CD4-positive, alpha-beta T cell (primary cell): ENCODE data around the gene PARD3B. TPM values are rescaled to one million over a fixed set of nuclear protein-coding genes. Genes with fewer than 3 reads are reported as not detected.

Source experiments
- ATAC-seq: fragments of 200-7000 bp; cut with Tn5 transposase; one replicate; pipeline ENCODE4 v1.10.0; 2022; ENCODE audit warnings: mild to moderate bottlenecking; ENCODE audit not compliant: poor library complexity
- CTCF ChIA-PET: fragments of 350-600 bp; sonication (Branson Sonifier 250); formaldehyde crosslinking; loops from one replicate; lab custom pipeline; 2021; ENCODE audit warnings: antibody characterized with exemption, inconsistent platforms; lab: Charles Lee
- POLR2A ChIA-PET: fragments of 350-600 bp; sonication (Branson Sonifier 250); formaldehyde crosslinking; loops from one replicate; lab custom pipeline; 2021; ENCODE audit warnings: antibody characterized with exemption, inconsistent platforms; lab: Charles Lee
- DNase-seq, 14 experiments: peaks; one replicate each; pipeline ENCODE4 v3.0.0-alpha.2; 2013 to 2020; ENCODE audit warnings: mixed read lengths in 2 of 14
- H3K27ac ChIP-seq, 2 donors: one replicate each; pipeline versions ENCODE4 v1.5.1 to v1.7.0; 2013; ENCODE audit warnings: low read length in 2 of 2, low read depth in 1 of 2, mild to moderate bottlenecking in 1 of 2
- H3K27me3 ChIP-seq, 2 experiments: 1 replicate in 1 of 2; 2 replicates in 1 of 2; pipeline versions ENCODE4 v1.6.1 to v1.7.0; 2013; ENCODE audit warnings: low read length in 2 of 2, control low read depth in 1 of 2, mild to moderate bottlenecking in 1 of 2, moderate library complexity in 1 of 2; ENCODE audit not compliant: insufficient read depth in 2 of 2, control insufficient read depth in 1 of 2
- H3K36me3 ChIP-seq: one replicate; pipeline ENCODE4 v1.6.1; 2013; ENCODE audit warnings: low read length, control low read depth; ENCODE audit not compliant: insufficient read depth
- H3K4me1 ChIP-seq: one replicate; pipeline ENCODE4 v1.6.1; 2013; ENCODE audit warnings: low read length, control low read depth; ENCODE audit not compliant: insufficient read depth
- H3K4me3 ChIP-seq: one replicate; pipeline ENCODE4 v1.5.1; 2013; ENCODE audit warnings: mild to moderate bottlenecking, low read length, moderate library complexity
- H3K9me3 ChIP-seq, 2 experiments: 1 replicate in 1 of 2; 2 replicates in 1 of 2; pipeline versions ENCODE4 v1.6.1 to v1.7.0; 2013; ENCODE audit warnings: low read length in 2 of 2, mild to moderate bottlenecking in 2 of 2, control low read depth in 1 of 2, moderate library complexity in 1 of 2; ENCODE audit not compliant: control insufficient read depth in 1 of 2, insufficient read depth in 1 of 2
- H3K27ac Mint-ChIP-seq: one replicate; pipeline ENCODE4 v1.8.0; 2020; ENCODE audit warnings: mixed read lengths
- H3K27me3 Mint-ChIP-seq: one replicate; pipeline ENCODE4 v1.8.0; 2021; ENCODE audit warnings: mixed read lengths
- H3K36me3 Mint-ChIP-seq: one replicate; pipeline ENCODE4 v1.8.0; 2021; ENCODE audit warnings: low read depth, mixed read lengths
- H3K4me1 Mint-ChIP-seq: one replicate; pipeline ENCODE4 v1.8.0; 2021; ENCODE audit warnings: low read depth, mixed read lengths
- H3K4me3 Mint-ChIP-seq: one replicate; pipeline ENCODE4 v1.8.0; 2020; ENCODE audit warnings: mild to moderate bottlenecking, mixed read lengths
- H3K9me3 Mint-ChIP-seq: one replicate; pipeline ENCODE4 v1.8.0; 2020; ENCODE audit warnings: mixed read lengths
- intact Hi-C, 2 experiments: fragments of 100-400 bp; cut with DNase I in 1 of 2; cut with micrococcal nuclease in 1 of 2; formaldehyde crosslinking; loops; one replicate each; pipeline versions ENCODE4 v1.15.1 to v1.9.0; 2023 to 2025; cut with DNase I, micrococcal nuclease
- total RNA-seq, 174 experiments: library from RNA in 2 of 174; stranded (reverse) in 2 of 174; gene quantifications; one replicate each; pipeline ENCODE4 v1.2.3 and lab custom pipeline; 2021 to 2026
- TF ChIP-seq, protein P1 (sequence below): fragments of 200-600 bp; IDR thresholded peaks from one replicate; pipeline ENCODE4 v1.8.0; 2022; ENCODE audit warnings: antibody characterized with exemption, mild to moderate bottlenecking

Gene PARD3B
- total RNA-seq, 2 experiments from 2014 or later, result 0.87 to 1.9 TPM

DNA sequence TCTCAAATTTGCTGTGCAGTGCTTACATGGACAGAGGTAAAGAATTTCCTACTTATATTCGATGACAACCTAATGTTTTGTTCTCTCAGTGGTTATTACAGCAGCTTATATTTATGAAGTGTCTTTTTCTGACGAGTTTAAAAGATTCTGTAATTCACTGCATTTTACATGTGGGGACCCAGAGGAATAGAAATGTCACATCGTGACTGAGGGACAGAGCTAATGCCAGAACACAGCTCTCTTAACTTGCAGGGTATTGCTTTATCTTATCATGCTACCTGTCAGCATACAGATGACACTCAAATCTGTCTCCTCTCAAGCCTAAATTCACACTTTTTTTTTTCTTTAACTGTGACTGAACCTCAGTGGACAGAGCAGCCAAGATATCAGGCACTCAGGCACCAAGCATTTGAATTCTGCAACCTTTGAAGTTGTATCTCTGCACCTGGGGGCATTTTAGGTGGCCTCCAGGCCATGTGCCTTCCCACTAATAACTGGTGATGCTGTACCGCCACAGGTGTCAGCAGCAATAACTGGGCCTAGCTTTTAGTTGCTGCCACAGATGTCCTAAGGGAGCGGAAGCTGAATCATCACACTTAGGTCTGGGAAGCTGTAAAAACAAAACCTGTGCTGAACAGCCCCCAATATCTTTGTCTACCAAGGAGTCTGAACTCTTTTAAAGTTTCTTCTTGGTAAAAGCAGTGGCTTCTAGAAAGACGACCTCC is 821.2 kb downstream of the PARD3B start:
- ATAC-seq, result no peak
- Histone ChIP-seq H3K27ac (no peak overlapping the region), H3K4me1 (no peaks in the 10 kb centered on the region), H3K4me3 (no peak overlapping the region), H3K36me3 (no peaks in the 10 kb centered on the region), H3K9me3 (no peaks in the 10 kb centered on the region), H3K27me3 (no peaks in the 10 kb centered on the region)
- no peaks in the 10 kb centered on the region for H3K4me1 Mint-ChIP-seq
- no peaks in the 10 kb centered on the region for H3K27me3 Mint-ChIP-seq
- intact Hi-C loops, result no loop called here
- no peak overlapping the region for H3K4me3 Mint-ChIP-seq
- DNase-seq, result no peak
- CTCF ChIA-PET, result no interaction called here
- POLR2A ChIA-PET, result no interaction called here
- no peaks in the 10 kb centered on the region for H3K9me3 Mint-ChIP-seq
- no peak overlapping the region for H3K27ac Mint-ChIP-seq
- no peaks in the 10 kb centered on the region for H3K36me3 Mint-ChIP-seq
- TF ChIP-seq, protein P1, sequence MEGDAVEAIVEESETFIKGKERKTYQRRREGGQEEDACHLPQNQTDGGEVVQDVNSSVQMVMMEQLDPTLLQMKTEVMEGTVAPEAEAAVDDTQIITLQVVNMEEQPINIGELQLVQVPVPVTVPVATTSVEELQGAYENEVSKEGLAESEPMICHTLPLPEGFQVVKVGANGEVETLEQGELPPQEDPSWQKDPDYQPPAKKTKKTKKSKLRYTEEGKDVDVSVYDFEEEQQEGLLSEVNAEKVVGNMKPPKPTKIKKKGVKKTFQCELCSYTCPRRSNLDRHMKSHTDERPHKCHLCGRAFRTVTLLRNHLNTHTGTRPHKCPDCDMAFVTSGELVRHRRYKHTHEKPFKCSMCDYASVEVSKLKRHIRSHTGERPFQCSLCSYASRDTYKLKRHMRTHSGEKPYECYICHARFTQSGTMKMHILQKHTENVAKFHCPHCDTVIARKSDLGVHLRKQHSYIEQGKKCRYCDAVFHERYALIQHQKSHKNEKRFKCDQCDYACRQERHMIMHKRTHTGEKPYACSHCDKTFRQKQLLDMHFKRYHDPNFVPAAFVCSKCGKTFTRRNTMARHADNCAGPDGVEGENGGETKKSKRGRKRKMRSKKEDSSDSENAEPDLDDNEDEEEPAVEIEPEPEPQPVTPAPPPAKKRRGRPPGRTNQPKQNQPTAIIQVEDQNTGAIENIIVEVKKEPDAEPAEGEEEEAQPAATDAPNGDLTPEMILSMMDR, result no peak

DNA sequence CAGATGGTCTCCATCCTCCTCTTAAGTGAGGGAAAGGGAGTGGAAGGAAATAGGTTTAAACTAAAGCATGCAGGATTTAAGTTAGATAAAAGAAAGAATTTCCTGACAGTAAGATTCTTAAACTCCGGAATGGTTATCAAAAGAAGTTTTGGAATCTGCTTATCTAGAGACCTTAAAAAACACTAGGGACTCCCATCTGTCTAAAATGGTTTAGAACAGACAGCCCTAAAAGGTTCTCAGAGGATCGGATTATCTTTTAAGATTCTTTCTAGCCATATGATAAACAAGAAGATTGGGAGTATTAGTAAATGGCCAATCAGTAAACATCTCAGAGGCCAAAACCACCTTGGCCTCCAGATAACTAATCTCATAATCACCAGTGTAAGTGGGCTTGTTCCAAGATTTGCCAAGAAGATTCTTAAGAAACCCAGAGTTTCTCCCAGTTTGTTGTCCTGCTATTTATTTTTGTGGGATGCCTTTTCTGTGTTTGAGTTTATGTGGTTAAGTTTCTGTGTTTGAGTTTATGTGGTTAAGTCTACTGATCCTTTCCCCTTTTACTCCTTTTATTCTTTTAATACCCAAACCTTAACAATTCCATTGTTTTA is 822.2 kb downstream of the PARD3B start:
- no peak overlapping the region for H3K27ac Mint-ChIP-seq

DNA sequence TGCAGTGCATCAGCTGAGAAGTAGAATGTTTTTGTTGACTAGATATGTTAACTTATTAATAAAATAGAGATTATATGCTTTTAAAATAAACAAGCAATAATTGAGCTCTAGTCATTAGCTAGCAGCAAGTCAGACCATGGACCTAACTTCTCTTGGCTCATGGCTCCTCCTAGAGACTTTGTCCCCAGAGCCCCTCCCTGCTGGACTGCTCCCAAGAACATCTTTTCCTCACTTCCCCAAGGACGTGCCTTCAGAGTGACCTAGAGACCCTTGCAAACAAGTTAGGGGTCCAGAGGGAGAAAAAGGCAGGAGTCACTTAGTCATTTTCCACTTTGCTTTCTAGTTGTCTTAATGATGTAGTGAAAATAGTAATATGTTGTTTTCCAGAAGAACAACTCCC is 824.5 kb downstream of the PARD3B start:
- H3K4me3 ChIP-seq, result no peak overlapping the region
- Mint-ChIP-seq H3K27ac (no peak overlapping the region), H3K9me3 (no peaks in the 10 kb centered on the region), H3K36me3 (no peaks in the 10 kb centered on the region), H3K27me3 (no peaks in the 10 kb centered on the region), H3K4me3 (no peak overlapping the region), H3K4me1 (no peaks in the 10 kb centered on the region)
- no peaks in the 10 kb centered on the region for H3K27me3 ChIP-seq
- DNase-seq, result no peak
- TF ChIP-seq, protein P1, result no peak
- POLR2A ChIA-PET, result no interaction called here
- no peak for ATAC-seq
- no peak overlapping the region for H3K27ac ChIP-seq
- CTCF ChIA-PET, result no interaction called here
- H3K4me1 ChIP-seq, result no peaks in the 10 kb centered on the region
- H3K36me3 ChIP-seq, result no peaks in the 10 kb centered on the region
- H3K9me3 ChIP-seq, result no peaks in the 10 kb centered on the region
- intact Hi-C loops, result no loop called here

More for the DNA sequence above, 822.2 kb downstream of the PARD3B start:
- Mint-ChIP-seq H3K36me3 (no peaks in the 10 kb centered on the region), H3K4me3 (no peak overlapping the region), H3K4me1 (no peaks in the 10 kb centered on the region), H3K27me3 (no peaks in the 10 kb centered on the region), H3K9me3 (no peaks in the 10 kb centered on the region)
- H3K27me3 ChIP-seq, result no peaks in the 10 kb centered on the region
- ChIA-PET CTCF (no interaction called here), POLR2A (no interaction called here)
- H3K36me3 ChIP-seq, result no peaks in the 10 kb centered on the region
- ATAC-seq (no peak), DNase-seq (no peak)
- no peaks in the 10 kb centered on the region for H3K9me3 ChIP-seq
- no peaks in the 10 kb centered on the region for H3K4me1 ChIP-seq
- H3K4me3 ChIP-seq, result no peak overlapping the region
- TF ChIP-seq, protein P1, result no peak
- H3K27ac ChIP-seq, result no peak overlapping the region
- intact Hi-C loops, result no loop called here
